SK-N-SH (cell line): ENCODE results near the gene S100Z. TPM values are rescaled to one million over a fixed set of nuclear protein-coding genes. Genes with fewer than 3 reads are reported as not detected.
"Not testable (repeated sequence)": the region's sequence is repeated elsewhere in the genome, so short reads cannot be mapped to it uniquely, and the experiment has no call there.

Experiments used
- CTCF ChIA-PET: fragments of 300-600, 350-600 bp; formaldehyde crosslinking; extraction: SDS; loops from one replicate; lab custom pipeline; 2021; lab: Yijun Ruan, JAX
- POLR2A ChIA-PET: fragments of 350-600 bp; sonication (Branson Sonifier 250); formaldehyde crosslinking; extraction: SDS; loops from one replicate; lab custom pipeline; 2020; ENCODE audit warnings: antibody characterized with exemption, inconsistent platforms; lab: Yijun Ruan, JAX
- DNase-seq: peaks from one replicate; pipeline ENCODE4 v3.0.0; 2012
- H2AFZ ChIP-seq: fragments of 200-600 bp; sonication (generic); 2 replicates; pipeline ENCODE4 v1.8.1; 2016; ENCODE audit warnings: antibody characterized with exemption, mild to moderate bottlenecking, low read depth
- H3F3A ChIP-seq: fragments of 200-600 bp; sonication (generic); replicated peaks from 2 replicates; pipeline ENCODE3; 2016; ENCODE audit warnings: antibody characterized with exemption, mild to moderate bottlenecking; ENCODE audit not compliant: insufficient read depth
- H3K27ac ChIP-seq, 2 experiments: fragments of 200-500 bp in 1 of 2; fragments of 200-600 bp in 1 of 2; sonication (Bioruptor generic) in 1 of 2; sonication (generic), shearing (Covaris generic) in 1 of 2; 2 replicates each; pipeline versions ENCODE4 v1.5.1 to v1.6.1; 2014 to 2016; ENCODE audit warnings: low read depth in 2 of 2, inconsistent platforms in 1 of 2, low read length in 1 of 2, mild to moderate bottlenecking in 1 of 2, mixed read lengths in 1 of 2
- H3K27me3 ChIP-seq: fragments of 200-600 bp; sonication (generic), shearing (Covaris generic); 2 replicates; pipeline ENCODE4 v1.6.1; 2016; ENCODE audit warnings: mixed run types; ENCODE audit not compliant: insufficient read depth
- H3K36me3 ChIP-seq, 2 experiments: fragments of 200-500 bp in 1 of 2; fragments of 200-600 bp in 1 of 2; sonication (Bioruptor generic) in 1 of 2; sonication (generic) in 1 of 2; replicated peaks in 1 of 2; 2 replicates each; pipeline versions ENCODE3 to v1.5.1; 2014 to 2016; ENCODE audit warnings: low read length in 1 of 2, mild to moderate bottlenecking in 1 of 2; ENCODE audit not compliant: insufficient read depth in 2 of 2, control insufficient read depth in 1 of 2
- H3K4me1 ChIP-seq, 2 experiments: fragments of 200-500 bp in 1 of 2; fragments of 200-600 bp in 1 of 2; sonication (Bioruptor generic) in 1 of 2; sonication (generic), shearing (Covaris generic) in 1 of 2; 2 replicates each; pipeline versions ENCODE4 v1.5.1 to v1.6.1; 2014 to 2016; ENCODE audit warnings: low read depth in 1 of 2, low read length in 1 of 2, mixed run types in 1 of 2; ENCODE audit not compliant: insufficient read depth in 2 of 2, control insufficient read depth in 1 of 2
- H3K4me2 ChIP-seq: fragments of 200-600 bp; sonication (generic), shearing (Covaris generic); 2 replicates; pipeline ENCODE4 v1.6.1; 2017; ENCODE audit warnings: mixed run types
- H3K4me3 ChIP-seq, 2 experiments: fragments of 200-500 bp in 1 of 2; fragments of 200-600 bp in 1 of 2; sonication (Bioruptor generic) in 1 of 2; sonication (generic), shearing (Covaris generic) in 1 of 2; 2 replicates each; pipeline versions ENCODE4 v1.5.1 to v1.8.1; 2014 to 2016; ENCODE audit warnings: low read depth in 2 of 2, inconsistent platforms in 1 of 2, low read length in 1 of 2, mild to moderate bottlenecking in 1 of 2, mixed read lengths in 1 of 2, moderate library complexity in 1 of 2
- H3K79me2 ChIP-seq: fragments of 200-600 bp; sonication (generic); 2 replicates; pipeline ENCODE4 v1.8.1; 2017; ENCODE audit warnings: mild to moderate bottlenecking; ENCODE audit not compliant: insufficient read depth
- H3K9ac ChIP-seq: fragments of 200-600 bp; sonication (generic); 2 replicates; pipeline ENCODE4 v1.6.1; 2017; ENCODE audit warnings: mixed run types
- H3K9me2 ChIP-seq: fragments of 200-600 bp; sonication (generic); 2 replicates; pipeline ENCODE4 v1.6.1; 2017; ENCODE audit warnings: mixed run types
- H3K9me3 ChIP-seq: fragments of 200-600 bp; sonication (generic); 2 replicates; pipeline ENCODE4 v1.6.1; 2017; ENCODE audit warnings: mixed run types, mild to moderate bottlenecking, moderate library complexity
- H4K20me1 ChIP-seq: fragments of 200-600 bp; sonication (generic); 2 replicates; pipeline ENCODE4 v1.6.1; 2017; ENCODE audit warnings: mild to moderate bottlenecking, mixed run types; ENCODE audit not compliant: insufficient read depth
- CHD2 ChIP-seq: fragments of 150-350 bp; IDR thresholded peaks from 2 replicates; pipeline ENCODE4 v1.6.1; 2018; ENCODE audit warnings: low read length; ENCODE audit not compliant: partially characterized antibody
- ELF1 ChIP-seq: IDR thresholded peaks from 2 replicates; pipeline ENCODE4 v1.4.0; 2012
- FOXM1 ChIP-seq: IDR thresholded peaks from 2 replicates; pipeline ENCODE4 v1.4.0; 2012; ENCODE audit warnings: low read depth, mild to moderate bottlenecking
- IRF3 ChIP-seq: fragments of 150-350 bp; IDR thresholded peaks from 2 replicates; pipeline ENCODE4 v1.6.1; 2016; ENCODE audit warnings: mild to moderate bottlenecking, low read depth, low read length
- MEF2A ChIP-seq: IDR thresholded peaks from 2 replicates; pipeline ENCODE4 v1.4.0; 2012; ENCODE audit warnings: low read depth, borderline replicate concordance
- MXI1 ChIP-seq: IDR thresholded peaks from 2 replicates; pipeline ENCODE4 v1.6.1; 2012; ENCODE audit warnings: mild to moderate bottlenecking, low read depth, low read length, improper control_type of control experiment
- NFIC ChIP-seq: IDR thresholded peaks from 2 replicates; pipeline ENCODE4 v1.4.0; 2012; ENCODE audit warnings: borderline replicate concordance
- NRF1 ChIP-seq: IDR thresholded peaks from 2 replicates; pipeline ENCODE4 v1.6.1; 2012; ENCODE audit warnings: low read depth, mild to moderate bottlenecking, low read length
- RCOR1 ChIP-seq: fragments of 150-350 bp; IDR thresholded peaks from 2 replicates; pipeline ENCODE4 v1.6.1; 2017; ENCODE audit warnings: antibody characterized with exemption, low read length
- TCF12 ChIP-seq: IDR thresholded peaks from 2 replicates; pipeline ENCODE4 v1.4.0; 2012
- TEAD4 ChIP-seq: IDR thresholded peaks from 2 replicates; pipeline ENCODE4 v1.4.0; 2012; ENCODE audit warnings: mild to moderate bottlenecking, borderline replicate concordance; ENCODE audit not compliant: insufficient read depth
- USF2 ChIP-seq: fragments of 150-350 bp; IDR thresholded peaks from 2 replicates; pipeline ENCODE4 v1.6.1; 2017; ENCODE audit warnings: antibody characterized with exemption, low read length, low read depth, borderline replicate concordance
- ZBTB33 ChIP-seq: IDR thresholded peaks from 2 replicates; pipeline ENCODE4 v1.4.0; 2012; ENCODE audit warnings: low read depth, borderline replicate concordance
- WGBS: methylation state at CpG from one replicate; pipeline ENCODE4 v1.1.6; 2017; ENCODE audit warnings: low lambda C conversion rate; 5-methylcytosine and 5-hydroxymethylcytosine counted together
- polyA plus RNA-seq, 3 experiments: library from polyadenylated mRNA; depleted of rRNA; stranded (reverse); fragments of >200 nt; gene quantifications; 2 replicates each; pipeline ENCODE4 v1.2.3, GENCODE V29; 2012

Gene S100Z
- polyA plus RNA-seq, 1 of the 3 experiments (the other 2 are of a cell fraction) = not detected

GRCh38 chr5:76820526-76820890 lies 29.3 kb upstream of the S100Z start (continued):
- TF ChIP-seq USF2 (no peak), MXI1 (no peak), RCOR1 (no peak)

GRCh38 chr5:76821136-76821535 lies 28.7 kb upstream of the S100Z start:
- H3K9ac ChIP-seq = no peak overlapping the region
- H3K79me2 ChIP-seq = peaks cover 21% of the 10 kb centered on the region
- WGBS = 79% methylated on average over 4 of the region's 4 CpGs
- POLR2A ChIA-PET = no interaction called here
- DNase-seq = no peak
- no peaks in the 10 kb centered on the region for H3K27me3 ChIP-seq
- peaks cover 6 to 8% of the 10 kb centered on the region in 2 experiments; a peak in 2 of 4 replicates for H3K4me1 ChIP-seq
- peak overlapping the region; percentile 99; the same call in 1 of the 2 replicates for H3K4me2 ChIP-seq
- no peak for TF ChIP-seq RCOR1
- TF ChIP-seq TCF12 = no peak
- TF ChIP-seq MEF2A = no peak
- no peak for TF ChIP-seq FOXM1
- no peak for TF ChIP-seq IRF3
- no peak for TF ChIP-seq MXI1
- TF ChIP-seq ELF1 = no peak
- TF ChIP-seq CHD2 = no peak
- TF ChIP-seq TEAD4 = no peak
- no peak for TF ChIP-seq NRF1
- TF ChIP-seq NFIC = no peak
- TF ChIP-seq ZBTB33 = no peak
- peaks cover 24% of the 10 kb centered on the region for H3F3A ChIP-seq
- H3K9me3 ChIP-seq = no peaks in the 10 kb centered on the region
- CTCF ChIA-PET = no interaction called here
- no peak overlapping the region for H3K4me3 ChIP-seq
- no peak overlapping the region for H2AFZ ChIP-seq
- no peaks in the 10 kb centered on the region for H3K9me2 ChIP-seq
- no peaks in the 10 kb centered on the region for H3K36me3 ChIP-seq
- no peaks in the 10 kb centered on the region for H4K20me1 ChIP-seq
- H3K27ac ChIP-seq = no peak overlapping the region

- H3K36me3 ChIP-seq, H2AFZ ChIP-seq, H3K9me2 ChIP-seq, H3K4me2 ChIP-seq, H3K9ac ChIP-seq, H3K27ac ChIP-seq, H3K27me3 ChIP-seq, H3K9me3 ChIP-seq, POLR2A ChIA-PET, H3K4me1 ChIP-seq, H4K20me1 ChIP-seq, CTCF ChIA-PET, DNase-seq, H3K4me3 ChIP-seq: not testable (repeated sequence)
- H3F3A ChIP-seq = peaks cover 14% of the 10 kb centered on the region
- 84% methylated on average over 7 of the region's 7 CpGs for WGBS
- peaks cover 25% of the 10 kb centered on the region for H3K79me2 ChIP-seq
Measured at GRCh38 chr5:76822105-76822731, 27.6 kb upstream of the S100Z start.

- CTCF ChIA-PET, H3K9me3 ChIP-seq, H3K4me3 ChIP-seq, POLR2A ChIA-PET, H3K9me2 ChIP-seq, H3K4me1 ChIP-seq, H4K20me1 ChIP-seq, H3K27ac ChIP-seq, H2AFZ ChIP-seq, DNase-seq, H3K27me3 ChIP-seq, H3K4me2 ChIP-seq, H3K36me3 ChIP-seq, H3K9ac ChIP-seq: not testable (repeated sequence)
- H3F3A ChIP-seq = peaks cover 14% of the 10 kb centered on the region
- peaks cover 14% of the 10 kb centered on the region for H3K79me2 ChIP-seq
Measured at GRCh38 chr5:76826416-76826815, 23.4 kb upstream of the S100Z start.
